RCC 7860 (cell line): ENCODE results near the gene ASXL1.
"Not testable (repeated sequence)": the region's sequence is repeated elsewhere in the genome, so short reads cannot be mapped to it uniquely, and the experiment has no call there.

Experiments used
- DNase-seq: peaks from one replicate; pipeline ENCODE4 v3.0.0-alpha.2; 2015; ENCODE audit warnings: low spot score
- FAIRE-seq: peaks from 2 replicates; lab custom pipeline; 2012; peaks lifted over from hg19 to GRCh38; lab: Jason Lieb, UNC

Gene ASXL1

GRCh38 chr20:32359633-32360332 is 1.7 kb downstream of the ASXL1 start:
- DNase-seq: no peak

GRCh38 chr20:32360333-32360634 is 2.2 kb downstream of the ASXL1 start:
- DNase-seq: no peak
- FAIRE-seq: no peak

More at GRCh38 chr20:32359633-32360332, 1.7 kb downstream of the ASXL1 start:
- FAIRE-seq: no peak

GRCh38 chr20:32362901-32363364 is 4.8 kb downstream of the ASXL1 start:
- DNase-seq: no peak
- no peak for FAIRE-seq

GRCh38 chr20:32363492-32363891 is 5.4 kb downstream of the ASXL1 start:
- DNase-seq: no peak
- no peak for FAIRE-seq

GRCh38 chr20:32364554-32365208 is 6.5 kb downstream of the ASXL1 start:
- FAIRE-seq (no peak), DNase-seq (no peak)

GRCh38 chr20:32365564-32365963 is 7.4 kb downstream of the ASXL1 start:
- DNase-seq: no peak
- FAIRE-seq: no peak

GRCh38 chr20:32366380-32366779 is 8.2 kb downstream of the ASXL1 start:
- DNase-seq: no peak
- no peak for FAIRE-seq

GRCh38 chr20:32368323-32368722 is 10.2 kb downstream of the ASXL1 start:
- DNase-seq: no peak
- no peak for FAIRE-seq

- peak; percentile 67 for DNase-seq
- FAIRE-seq: peak; percentile 87
Observed at GRCh38 chr20:32368925-32369324, 10.8 kb downstream of the ASXL1 start.

- DNase-seq (no peak), FAIRE-seq (no peak)
Observed at GRCh38 chr20:32370897-32371296, 12.8 kb downstream of the ASXL1 start.

- DNase-seq: no peak
- FAIRE-seq: no peak
Observed at GRCh38 chr20:32378461-32378860, 20.3 kb downstream of the ASXL1 start.

GRCh38 chr20:32380037-32380436 is 21.9 kb downstream of the ASXL1 start:
- FAIRE-seq, DNase-seq: not testable (repeated sequence)

GRCh38 chr20:32380745-32381144 is 22.6 kb downstream of the ASXL1 start:
- FAIRE-seq (no peak), DNase-seq (no peak)

GRCh38 chr20:32382102-32382950 is 24.2 kb downstream of the ASXL1 start:
- DNase-seq (no peak), FAIRE-seq (no peak)

GRCh38 chr20:32383441-32383840 is 25.3 kb downstream of the ASXL1 start:
- not testable (repeated sequence) for DNase-seq

GRCh38 chr20:32385541-32385940 is 27.4 kb downstream of the ASXL1 start:
- FAIRE-seq (no peak), DNase-seq (no peak)

More at GRCh38 chr20:32383441-32383840, 25.3 kb downstream of the ASXL1 start:
- FAIRE-seq: not testable (repeated sequence)

- DNase-seq (no peak), FAIRE-seq (no peak)
Observed at GRCh38 chr20:32386091-32386490, 28.0 kb downstream of the ASXL1 start.

GRCh38 chr20:32387252-32387651 is 29.1 kb downstream of the ASXL1 start:
- no peak for FAIRE-seq

GRCh38 chr20:32391003-32391402 is 32.9 kb downstream of the ASXL1 start:
- no peak for DNase-seq
- FAIRE-seq: no peak

More at GRCh38 chr20:32387252-32387651, 29.1 kb downstream of the ASXL1 start:
- peak; percentile 23 for DNase-seq

- no peak for DNase-seq
Observed at GRCh38 chr20:32395066-32395465, 36.9 kb downstream of the ASXL1 start.

GRCh38 chr20:32396646-32397160 is 38.6 kb downstream of the ASXL1 start:
- FAIRE-seq (no peak), DNase-seq (peak; percentile 2)

More at GRCh38 chr20:32395066-32395465, 36.9 kb downstream of the ASXL1 start:
- no peak for FAIRE-seq
